Measurements from ENCODE around the gene RPA4. TPM values are rescaled to one million over a fixed set of nuclear protein-coding genes. Genes with fewer than 3 reads are reported as not detected.

RPA4 gene
- total RNA-seq, result 0.79 and 2.7 TPM in 2 replicates

GRCh38 chrX:96883608-96884007, at the start of gene RPA4:
Gene RPA4, plus strand, starts transcription at chrX:96883908. Its CDS starts 403 bp downstream, at chrX:96884311.

Other genes starting within 250 kb of the RPA4 start
- 17.0 and 33.8 TPM in 2 replicates for gene DIAPH2, start 199.1 kb upstream of the RPA4 start, total RNA-seq